ENCODE results near the gene TARBP1.
"Not testable (repeated sequence)": the region's sequence is repeated elsewhere in the genome, so short reads cannot be mapped to it uniquely, and the experiment has no call there.

The TARBP1 gene

DNA sequence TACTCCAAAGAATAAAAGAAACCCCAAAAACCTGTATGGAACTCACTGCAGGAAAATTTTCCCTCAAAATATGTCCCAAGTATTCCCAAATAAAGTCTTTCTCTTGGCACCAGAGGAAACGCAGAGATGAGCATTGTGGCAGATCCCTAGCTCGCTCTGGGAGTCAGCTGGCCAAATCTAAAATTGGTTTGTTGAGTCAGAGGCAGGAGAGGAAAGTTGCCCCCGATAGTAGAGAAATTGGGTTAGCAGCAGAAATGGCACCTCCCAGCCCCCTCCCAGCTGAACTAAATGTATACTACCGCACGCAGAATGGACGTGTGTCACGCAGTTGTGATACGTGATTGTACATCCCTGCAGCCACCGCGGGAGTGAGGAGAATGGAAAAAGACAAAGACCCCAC, 39.9 kb upstream of the TARBP1 start:
- Histone ChIP-seq H3K4me2 (ENCODE audit: insufficient read depth, low read length) (no peak overlapping the region), H3K4me1 (ENCODE audit: insufficient read depth, low read length) (peaks cover 64% of the 10 kb centered on the region), H3K9me3 (ENCODE audit: insufficient read depth, low read length, severe bottlenecking) (no peaks in the 10 kb centered on the region), H3K4me3 (ENCODE audit: low read depth in 1 of 2, low read length in 2 of 2) (no peak overlapping the region), H3K27ac (ENCODE audit: low read length) (peak overlapping the region; percentile 61), H4K20me1 (ENCODE audit: insufficient read depth, low read length) (no peaks in the 10 kb centered on the region), H3K27me3 (ENCODE audit: insufficient read depth, low read length, poor library complexity) (no peaks in the 10 kb centered on the region), H3K36me3 (ENCODE audit: insufficient read depth, low read length) (no peaks in the 10 kb centered on the region), H3K79me2 (ENCODE audit: insufficient read depth, low read length) (no peaks in the 10 kb centered on the region), H2AFZ (ENCODE audit: low read depth, low read length) (no peak overlapping the region), H3K9ac (ENCODE audit: low read depth, low read length) (no peak overlapping the region; the same call in 1 of the 2 replicates)
- ATAC-seq (ENCODE audit: insufficient read depth, low read depth) (no peak), DNase-seq (no peak)
- no peak for TF ChIP-seq EZH2 (IDR thresholded peaks at IDR 0.05; ENCODE audit: borderline replicate concordance, low read depth, low read length, severe bottlenecking)
- TF ChIP-seq, protein P1, sequence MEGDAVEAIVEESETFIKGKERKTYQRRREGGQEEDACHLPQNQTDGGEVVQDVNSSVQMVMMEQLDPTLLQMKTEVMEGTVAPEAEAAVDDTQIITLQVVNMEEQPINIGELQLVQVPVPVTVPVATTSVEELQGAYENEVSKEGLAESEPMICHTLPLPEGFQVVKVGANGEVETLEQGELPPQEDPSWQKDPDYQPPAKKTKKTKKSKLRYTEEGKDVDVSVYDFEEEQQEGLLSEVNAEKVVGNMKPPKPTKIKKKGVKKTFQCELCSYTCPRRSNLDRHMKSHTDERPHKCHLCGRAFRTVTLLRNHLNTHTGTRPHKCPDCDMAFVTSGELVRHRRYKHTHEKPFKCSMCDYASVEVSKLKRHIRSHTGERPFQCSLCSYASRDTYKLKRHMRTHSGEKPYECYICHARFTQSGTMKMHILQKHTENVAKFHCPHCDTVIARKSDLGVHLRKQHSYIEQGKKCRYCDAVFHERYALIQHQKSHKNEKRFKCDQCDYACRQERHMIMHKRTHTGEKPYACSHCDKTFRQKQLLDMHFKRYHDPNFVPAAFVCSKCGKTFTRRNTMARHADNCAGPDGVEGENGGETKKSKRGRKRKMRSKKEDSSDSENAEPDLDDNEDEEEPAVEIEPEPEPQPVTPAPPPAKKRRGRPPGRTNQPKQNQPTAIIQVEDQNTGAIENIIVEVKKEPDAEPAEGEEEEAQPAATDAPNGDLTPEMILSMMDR (IDR thresholded peaks at IDR 0.05; ENCODE audit: borderline replicate concordance, extremely low read depth, low read length, poor library complexity, severe bottlenecking), result no peak

DNA sequence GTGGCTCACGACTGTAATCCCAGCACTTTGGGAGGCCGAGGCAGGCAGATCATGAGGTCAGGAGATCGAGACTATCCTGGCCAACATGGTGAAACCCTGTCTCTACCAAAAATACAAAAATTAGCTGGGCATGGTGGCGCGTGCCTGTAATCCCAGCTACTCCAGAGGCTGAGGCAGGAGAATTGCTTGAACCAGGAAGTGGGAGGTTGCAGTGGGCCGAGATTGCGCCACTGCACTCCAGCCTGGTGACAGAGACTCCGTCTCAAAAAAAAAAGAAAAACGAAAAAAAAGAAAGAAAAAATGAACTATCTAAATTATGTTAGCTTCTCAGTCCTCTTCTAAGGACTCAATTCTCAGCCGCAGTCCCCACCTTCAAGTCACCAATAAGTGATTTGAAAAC, 39.1 kb upstream of the TARBP1 start:
- H3K79me2 ChIP-seq (ENCODE audit: insufficient read depth, low read length); DNase-seq; H4K20me1 ChIP-seq (ENCODE audit: insufficient read depth, low read length); H3K4me3 ChIP-seq (ENCODE audit: low read depth in 1 of 2, low read length in 2 of 2); H2AFZ ChIP-seq (ENCODE audit: low read depth, low read length); H3K36me3 ChIP-seq (ENCODE audit: insufficient read depth, low read length); H3K4me2 ChIP-seq (ENCODE audit: insufficient read depth, low read length); ATAC-seq (ENCODE audit: insufficient read depth, low read depth); H3K9me3 ChIP-seq (ENCODE audit: insufficient read depth, low read length, severe bottlenecking); H3K27me3 ChIP-seq (ENCODE audit: insufficient read depth, low read length, poor library complexity): not testable (repeated sequence)
- H3K4me1 ChIP-seq (ENCODE audit: insufficient read depth, low read length), result peaks cover 57% of the 10 kb centered on the region
- H3K27ac ChIP-seq (ENCODE audit: low read length), result peak overlapping the region; percentile 86
- H3K9ac ChIP-seq (ENCODE audit: low read depth, low read length), result peak overlapping the region; percentile 44; the same call in 1 of the 2 replicates

DNA sequence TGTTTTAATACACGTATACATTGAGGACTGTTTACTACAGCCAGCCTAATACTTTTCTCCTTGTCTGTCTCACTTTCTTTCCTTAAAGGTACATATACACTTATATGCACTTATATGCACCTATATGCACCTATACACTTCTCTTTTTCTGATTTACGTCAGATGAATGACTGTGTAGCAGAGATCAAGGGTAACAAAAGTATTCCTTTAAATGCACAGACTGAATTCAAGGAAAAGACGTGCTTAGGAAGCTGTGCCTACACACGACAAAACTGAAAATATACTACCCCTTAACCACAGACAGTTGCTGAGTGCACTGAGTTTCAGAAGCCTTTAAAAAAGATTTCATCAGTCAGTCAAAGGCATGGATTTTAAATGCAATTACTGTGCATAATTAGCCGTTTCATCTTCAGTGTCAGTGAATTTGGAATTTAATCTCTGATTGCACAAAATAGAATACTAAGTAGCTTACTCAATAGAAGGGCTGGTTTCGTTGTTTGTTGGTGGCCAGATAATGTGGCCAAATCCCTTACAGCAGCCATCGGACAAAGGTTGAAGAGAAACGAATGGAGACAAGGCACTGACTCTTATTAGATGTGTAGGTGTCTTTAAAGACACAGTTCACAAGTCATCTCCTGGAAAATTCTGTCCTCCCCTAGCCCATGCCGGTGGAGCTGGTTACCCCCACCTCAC, 38.3 kb upstream of the TARBP1 start:
- peak overlapping the region; percentile 23 for H2AFZ ChIP-seq (ENCODE audit: low read depth, low read length)
- H3K27me3 ChIP-seq (ENCODE audit: insufficient read depth, low read length, poor library complexity), result no peaks in the 10 kb centered on the region
- peak overlapping the region in 1 of 2 experiments; percentile 4; a peak in 1 of 4 replicates for H3K4me3 ChIP-seq (ENCODE audit: low read depth in 1 of 2, low read length in 2 of 2)
- peak overlapping the region; percentile 86 for H3K27ac ChIP-seq (ENCODE audit: low read length)
- peaks cover 48% of the 10 kb centered on the region for H3K4me1 ChIP-seq (ENCODE audit: insufficient read depth, low read length)
- no peaks in the 10 kb centered on the region for H3K79me2 ChIP-seq (ENCODE audit: insufficient read depth, low read length)
- peak overlapping the region; percentile 44 for H3K9ac ChIP-seq (ENCODE audit: low read depth, low read length)
- peak overlapping the region; percentile 47 for H3K4me2 ChIP-seq (ENCODE audit: insufficient read depth, low read length)
- TF ChIP-seq, protein P1 (IDR thresholded peaks at IDR 0.05; ENCODE audit: borderline replicate concordance, extremely low read depth, low read length, poor library complexity, severe bottlenecking), result no peak
- TF ChIP-seq EZH2 (IDR thresholded peaks at IDR 0.05; ENCODE audit: borderline replicate concordance, low read depth, low read length, severe bottlenecking), result no peak
- H3K36me3 ChIP-seq (ENCODE audit: insufficient read depth, low read length), result no peaks in the 10 kb centered on the region
- no peaks in the 10 kb centered on the region for H4K20me1 ChIP-seq (ENCODE audit: insufficient read depth, low read length)
- peak; percentile 42 for DNase-seq
- ATAC-seq (ENCODE audit: insufficient read depth, low read depth), result peak; percentile 83
- no peaks in the 10 kb centered on the region for H3K9me3 ChIP-seq (ENCODE audit: insufficient read depth, low read length, severe bottlenecking)

DNA sequence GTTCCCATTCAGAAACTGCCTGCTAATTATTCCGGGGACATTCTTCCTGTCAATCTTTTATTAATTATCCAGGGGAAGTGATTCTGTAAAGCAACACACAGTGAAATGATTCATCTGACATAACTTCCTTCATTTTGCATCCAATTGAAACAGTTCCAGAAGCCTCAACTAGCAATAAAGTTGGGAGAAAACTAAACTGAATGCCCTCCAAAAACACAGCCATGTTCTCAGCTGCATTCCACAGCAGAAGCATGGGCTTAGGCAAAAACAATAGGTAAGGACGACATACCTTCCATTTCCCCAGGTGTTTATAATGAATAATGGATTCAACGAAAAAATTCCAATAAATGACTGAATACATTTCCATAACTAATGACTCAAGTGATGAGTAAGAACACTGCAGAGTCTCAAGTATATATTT, 36.9 kb upstream of the TARBP1 start:
- Histone ChIP-seq H3K9me3 (ENCODE audit: insufficient read depth, low read length, severe bottlenecking) (no peaks in the 10 kb centered on the region), H3K79me2 (ENCODE audit: insufficient read depth, low read length) (no peaks in the 10 kb centered on the region), H2AFZ (ENCODE audit: low read depth, low read length) (no peak overlapping the region), H3K27me3 (ENCODE audit: insufficient read depth, low read length, poor library complexity) (no peaks in the 10 kb centered on the region), H3K4me1 (ENCODE audit: insufficient read depth, low read length) (peaks cover 35% of the 10 kb centered on the region), H3K9ac (ENCODE audit: low read depth, low read length) (no peak overlapping the region), H4K20me1 (ENCODE audit: insufficient read depth, low read length) (no peaks in the 10 kb centered on the region), H3K36me3 (ENCODE audit: insufficient read depth, low read length) (no peaks in the 10 kb centered on the region), H3K4me3 (ENCODE audit: low read depth in 1 of 2, low read length in 2 of 2) (no peak overlapping the region), H3K4me2 (ENCODE audit: insufficient read depth, low read length) (no peak overlapping the region), H3K27ac (ENCODE audit: low read length) (peak overlapping the region; percentile 12; the same call in 1 of the 2 replicates)
- TF ChIP-seq, protein P1 (IDR thresholded peaks at IDR 0.05; ENCODE audit: borderline replicate concordance, extremely low read depth, low read length, poor library complexity, severe bottlenecking), result no peak
- TF ChIP-seq EZH2 (IDR thresholded peaks at IDR 0.05; ENCODE audit: borderline replicate concordance, low read depth, low read length, severe bottlenecking), result no peak
- DNase-seq (no peak), ATAC-seq (ENCODE audit: insufficient read depth, low read depth) (no peak)
